HL-60 (cell line): ENCODE results near the gene ARL10.
"Not testable (repeated sequence)": the region's sequence is repeated elsewhere in the genome, so short reads cannot be mapped to it uniquely, and the experiment has no call there.

Source experiments
- DNase-seq, 2 experiments: peaks; one replicate each; pipeline ENCODE4 v3.0.0-alpha.2; 2010 to 2020; ENCODE audit warnings: low read depth in 1 of 2, low spot score in 1 of 2
- H3K27ac ChIP-seq: fragments of 250-450 bp; sonication (Bioruptor Pico); replicated peaks from 2 replicates; pipeline ENCODE4 v1.5.1; 2020; ENCODE audit warnings: mild to moderate bottlenecking, moderate library complexity
- H3K27me3 ChIP-seq: fragments of 250-450 bp; sonication (Bioruptor Pico); 2 replicates; pipeline ENCODE4 v1.5.1; 2021; ENCODE audit warnings: mild to moderate bottlenecking, moderate library complexity; ENCODE audit not compliant: insufficient read depth, poor library complexity, severe bottlenecking
- H3K4me3 ChIP-seq: replicated peaks from 2 replicates; pipeline ENCODE4 v1.5.1; 2011; ENCODE audit warnings: mild to moderate bottlenecking, control low read depth, low read length; ENCODE audit not compliant: insufficient read depth
- CTCF ChIP-seq: IDR thresholded peaks from one replicate; pipeline ENCODE4 v1.5.1; 2011; ENCODE audit warnings: low read length, control low read depth, inconsistent platforms; ENCODE audit not compliant: insufficient read depth
- GABPA ChIP-seq: IDR thresholded peaks from 2 replicates; pipeline ENCODE4 v1.6.1; 2012; ENCODE audit warnings: low read depth
- POLR2AphosphoS5 ChIP-seq: IDR thresholded peaks from 2 replicates; pipeline ENCODE4 v1.6.1; 2012; ENCODE audit warnings: low read depth
- REST ChIP-seq: IDR thresholded peaks from 2 replicates; pipeline ENCODE4 v1.6.1; 2012; ENCODE audit warnings: low read depth; ENCODE audit not compliant: insufficient replicate concordance
- SPI1 ChIP-seq: IDR thresholded peaks from 2 replicates; pipeline ENCODE4 v1.6.1; 2012; ENCODE audit warnings: low read depth, mild to moderate bottlenecking, borderline replicate concordance

Gene ARL10

GRCh38 chr5:176405656-176406435 lies 40.6 kb downstream of the ARL10 start:
- H3K4me3 ChIP-seq, result no peak overlapping the region
- no peak overlapping the region for H3K27ac ChIP-seq
- TF ChIP-seq GABPA (no peak), SPI1 (no peak), CTCF (no peak), REST (no peak), POLR2AphosphoS5 (no peak)
- no peaks in the 10 kb centered on the region for H3K27me3 ChIP-seq
- DNase-seq, result no peak

- H3K27me3 ChIP-seq, result no peaks in the 10 kb centered on the region
- H3K27ac ChIP-seq, result no peak overlapping the region
- DNase-seq, result peak in 1 of 2 experiments; percentile 26
- no peak overlapping the region for H3K4me3 ChIP-seq
- TF ChIP-seq REST (no peak), POLR2AphosphoS5 (no peak), GABPA (no peak), CTCF (no peak), SPI1 (no peak)
Observed at GRCh38 chr5:176406436-176407052, 41.3 kb downstream of the ARL10 start.

- no peak for DNase-seq
- H3K27me3 ChIP-seq, result no peaks in the 10 kb centered on the region
- no peak for TF ChIP-seq SPI1
- no peak for TF ChIP-seq REST
- no peak for TF ChIP-seq CTCF
- no peak for TF ChIP-seq GABPA
- no peak for TF ChIP-seq POLR2AphosphoS5
Observed at GRCh38 chr5:176407456-176408251, 42.4 kb downstream of the ARL10 start.

GRCh38 chr5:176408252-176408573 lies 42.9 kb downstream of the ARL10 start:
- not testable (repeated sequence) for H3K4me3 ChIP-seq, DNase-seq, H3K27ac ChIP-seq, H3K27me3 ChIP-seq

More at GRCh38 chr5:176407456-176408251, 42.4 kb downstream of the ARL10 start:
- Histone ChIP-seq H3K27ac (no peak overlapping the region), H3K4me3 (no peak overlapping the region)
